HepG2 (cell line): ENCODE measurements around the gene ISCU. TPM values are rescaled to one million over a fixed set of nuclear protein-coding genes. Genes with fewer than 3 reads are reported as not detected.

Experiments
- CEBPB ChIP-seq: IDR thresholded peaks from 2 replicates; pipeline ENCODE4 v1.6.1; 2011; ENCODE audit warnings: low read depth, low read length, improper control_type of control experiment, borderline replicate concordance
- HMGA1 ChIP-seq: sonication (generic); formaldehyde crosslinking; conservative IDR thresholded peaks from 2 replicates; pipeline ENCODE4 v1.4.0; 2020; ENCODE audit warnings: missing genetic modification reagents
- HNF4A ChIP-seq: sonication (generic); formaldehyde crosslinking; IDR thresholded peaks from 2 replicates; pipeline ENCODE4 v1.4.0; 2020; ENCODE audit warnings: missing genetic modification reagents
- MTF1 ChIP-seq: sonication (generic); formaldehyde crosslinking; IDR thresholded peaks from 2 replicates; pipeline ENCODE4 v1.5.0; 2020; ENCODE audit warnings: missing genetic modification reagents
- NPAS2 ChIP-seq: sonication (generic); formaldehyde crosslinking; IDR thresholded peaks from 2 replicates; pipeline ENCODE4 v1.8.0; 2022; ENCODE audit warnings: mild to moderate bottlenecking, missing genetic modification reagents, borderline replicate concordance
- NR2F1 ChIP-seq, 2 experiments: fragments of 450-650 bp in 1 of 2; formaldehyde crosslinking in 1 of 2; IDR thresholded peaks; 2 replicates each; pipeline versions ENCODE4 v1.5.0 to v1.6.1; 2016 to 2020; ENCODE audit warnings: mild to moderate bottlenecking in 1 of 2, missing compliant biosample characterization in 1 of 2, missing genetic modification reagents in 1 of 2, moderate library complexity in 1 of 2
- NR3C1 ChIP-seq: sonication (generic); formaldehyde crosslinking; IDR thresholded peaks from 2 replicates; pipeline ENCODE4 v1.4.0; 2020; ENCODE audit warnings: missing genetic modification reagents
- SMYD3 ChIP-seq: sonication (generic); formaldehyde crosslinking; IDR thresholded peaks from 2 replicates; pipeline ENCODE4 v1.8.1; 2023; ENCODE audit warnings: mild to moderate bottlenecking, missing genetic modification reagents
- SUZ12 ChIP-seq: fragments of 150-350 bp; IDR thresholded peaks from 2 replicates; pipeline ENCODE4 v1.6.1; 2014; ENCODE audit warnings: low read depth, low read length
- ZFP36 ChIP-seq: fragments of 150-350 bp; IDR thresholded peaks from 2 replicates; pipeline ENCODE4 v1.6.1; 2018; ENCODE audit warnings: borderline replicate concordance, low read length, low read depth; ENCODE audit not compliant: partially characterized antibody
- ZNF317 ChIP-seq: sonication (generic); formaldehyde crosslinking; IDR thresholded peaks from 2 replicates; pipeline ENCODE4 v1.5.0; 2020; ENCODE audit warnings: mild to moderate bottlenecking, missing genetic modification reagents
- ZNF510 ChIP-seq: sonication (generic); formaldehyde crosslinking; IDR thresholded peaks from 2 replicates; pipeline ENCODE4 v1.4.0; 2020; ENCODE audit warnings: low read depth, mild to moderate bottlenecking, missing genetic modification reagents
- ZNF616 ChIP-seq: sonication (generic); formaldehyde crosslinking; IDR thresholded peaks from 2 replicates; pipeline ENCODE4 v1.5.0; 2020; ENCODE audit warnings: low read depth, mild to moderate bottlenecking, missing genetic modification reagents
- polyA plus RNA-seq, 8 experiments: library from polyadenylated mRNA; depleted of rRNA in 3 of 8; stranded (reverse) in 7 of 8; unstranded in 1 of 8; fragments of >200 nt; fragmentation: Illumina TruSeq in 4 of 8; extraction: Trizol in 4 of 8; gene quantifications; 2 replicates each; pipeline versions ENCODE4 v1.2.1 to v1.2.3, GENCODE V29; 2011 to 2016; ENCODE audit warnings: low read depth in 4 of 8, missing spikeins in 1 of 8, mixed read lengths in 1 of 8; ENCODE audit not compliant: insufficient read depth in 1 of 8
- total RNA-seq, 5 experiments: library from RNA; depleted of rRNA; stranded (reverse); fragments of >200 nt; fragmentation: Illumina TruSeq; extraction: Trizol; gene quantifications; 2 replicates each; pipeline ENCODE4 v1.2.3, GENCODE V29; 2016; ENCODE audit warnings: low read depth in 1 of 5
- TF ChIP-seq, protein P1 (sequence below): sonication (generic); formaldehyde crosslinking; IDR thresholded peaks from 2 replicates; pipeline ENCODE4 v1.5.0; 2020; ENCODE audit warnings: mild to moderate bottlenecking, missing genetic modification reagents, borderline replicate concordance
- TF ChIP-seq, protein P2 (sequence below): IDR thresholded peaks from 2 replicates; pipeline ENCODE4 v1.6.1; 2018; ENCODE audit warnings: missing genetic modification reagents, mild to moderate bottlenecking, missing compliant biosample characterization
- TF ChIP-seq, protein P3 (sequence below): sonication (generic); formaldehyde crosslinking; IDR thresholded peaks from 2 replicates; pipeline ENCODE4 v1.8.0; 2022; ENCODE audit warnings: missing genetic modification reagents, low read depth, mild to moderate bottlenecking, borderline replicate concordance
- TF ChIP-seq, protein P4 (sequence below): sonication (generic); formaldehyde crosslinking; IDR thresholded peaks from 2 replicates; pipeline ENCODE4 v1.8.0; 2022; ENCODE audit warnings: mild to moderate bottlenecking, missing genetic modification reagents, moderate library complexity
- TF ChIP-seq, protein P5 (sequence below): sonication (generic); formaldehyde crosslinking; IDR thresholded peaks from 2 replicates; pipeline ENCODE4 v1.4.0; 2020; ENCODE audit warnings: missing genetic modification reagents

Gene ISCU
- total and polyA plus RNA-seq, 2 of the 13 experiments (the other 11 are each of a cell fraction or from before 2014, with no cell fraction given), result 94.4 to 107 TPM

DNA sequence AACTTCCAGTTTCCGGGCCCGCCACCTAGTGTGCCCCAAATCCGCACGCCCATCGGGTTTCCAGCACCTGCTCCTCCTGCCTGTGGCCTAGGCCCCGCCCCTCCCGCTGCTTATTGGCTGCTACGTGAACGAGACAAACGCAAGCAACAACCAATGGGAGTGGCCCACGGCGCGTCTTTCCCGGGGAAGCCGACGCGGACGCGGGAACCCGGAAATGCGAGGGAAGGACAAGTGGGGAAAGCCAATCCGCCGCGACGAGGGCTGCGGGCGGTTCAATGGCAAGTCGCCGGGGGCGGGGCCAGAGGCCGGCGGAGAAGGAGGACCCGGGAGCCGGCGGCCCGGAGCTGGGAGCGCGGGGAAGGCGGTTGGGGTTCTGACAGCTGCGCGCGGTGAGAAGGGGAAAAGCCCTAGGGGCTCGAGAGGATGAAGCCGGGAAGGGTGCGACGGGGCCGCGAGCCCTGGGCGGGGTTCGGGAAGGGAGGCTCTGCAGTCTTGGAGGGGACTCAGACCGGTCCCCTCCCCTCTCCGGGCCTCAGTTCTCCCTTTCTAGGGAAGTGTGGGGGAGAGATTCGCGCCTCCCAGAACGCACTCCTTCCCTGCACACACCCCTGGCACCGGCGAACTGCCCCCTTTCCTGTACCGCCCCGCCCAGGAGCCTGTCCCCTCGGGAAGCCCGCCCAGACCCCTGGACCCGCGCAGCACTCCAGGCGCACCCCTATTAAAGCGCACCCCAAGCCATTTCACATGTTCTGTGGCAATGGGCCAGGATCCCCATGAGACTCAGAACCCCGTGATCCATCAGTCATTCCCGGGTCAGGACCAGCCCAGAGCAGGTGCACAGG lies 47.2 kb upstream of the ISCU start, which contains the start of gene FICD (continued):
- no peak for TF ChIP-seq MTF1 (CRISPR knock-in tag)
- TF ChIP-seq HNF4A, result no peak
- TF ChIP-seq, protein P1, sequence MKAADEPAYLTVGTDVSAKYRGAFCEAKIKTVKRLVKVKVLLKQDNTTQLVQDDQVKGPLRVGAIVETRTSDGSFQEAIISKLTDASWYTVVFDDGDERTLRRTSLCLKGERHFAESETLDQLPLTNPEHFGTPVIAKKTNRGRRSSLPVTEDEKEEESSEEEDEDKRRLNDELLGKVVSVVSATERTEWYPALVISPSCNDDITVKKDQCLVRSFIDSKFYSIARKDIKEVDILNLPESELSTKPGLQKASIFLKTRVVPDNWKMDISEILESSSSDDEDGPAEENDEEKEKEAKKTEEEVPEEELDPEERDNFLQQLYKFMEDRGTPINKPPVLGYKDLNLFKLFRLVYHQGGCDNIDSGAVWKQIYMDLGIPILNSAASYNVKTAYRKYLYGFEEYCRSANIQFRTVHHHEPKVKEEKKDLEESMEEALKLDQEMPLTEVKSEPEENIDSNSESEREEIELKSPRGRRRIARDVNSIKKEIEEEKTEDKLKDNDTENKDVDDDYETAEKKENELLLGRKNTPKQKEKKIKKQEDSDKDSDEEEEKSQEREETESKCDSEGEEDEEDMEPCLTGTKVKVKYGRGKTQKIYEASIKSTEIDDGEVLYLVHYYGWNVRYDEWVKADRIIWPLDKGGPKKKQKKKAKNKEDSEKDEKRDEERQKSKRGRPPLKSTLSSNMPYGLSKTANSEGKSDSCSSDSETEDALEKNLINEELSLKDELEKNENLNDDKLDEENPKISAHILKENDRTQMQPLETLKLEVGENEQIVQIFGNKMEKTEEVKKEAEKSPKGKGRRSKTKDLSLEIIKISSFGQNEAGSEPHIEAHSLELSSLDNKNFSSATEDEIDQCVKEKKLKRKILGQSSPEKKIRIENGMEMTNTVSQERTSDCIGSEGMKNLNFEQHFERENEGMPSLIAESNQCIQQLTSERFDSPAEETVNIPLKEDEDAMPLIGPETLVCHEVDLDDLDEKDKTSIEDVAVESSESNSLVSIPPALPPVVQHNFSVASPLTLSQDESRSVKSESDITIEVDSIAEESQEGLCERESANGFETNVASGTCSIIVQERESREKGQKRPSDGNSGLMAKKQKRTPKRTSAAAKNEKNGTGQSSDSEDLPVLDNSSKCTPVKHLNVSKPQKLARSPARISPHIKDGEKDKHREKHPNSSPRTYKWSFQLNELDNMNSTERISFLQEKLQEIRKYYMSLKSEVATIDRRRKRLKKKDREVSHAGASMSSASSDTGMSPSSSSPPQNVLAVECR (CRISPR knock-in tag), result peak; percentile 93
- TF ChIP-seq, protein P2, sequence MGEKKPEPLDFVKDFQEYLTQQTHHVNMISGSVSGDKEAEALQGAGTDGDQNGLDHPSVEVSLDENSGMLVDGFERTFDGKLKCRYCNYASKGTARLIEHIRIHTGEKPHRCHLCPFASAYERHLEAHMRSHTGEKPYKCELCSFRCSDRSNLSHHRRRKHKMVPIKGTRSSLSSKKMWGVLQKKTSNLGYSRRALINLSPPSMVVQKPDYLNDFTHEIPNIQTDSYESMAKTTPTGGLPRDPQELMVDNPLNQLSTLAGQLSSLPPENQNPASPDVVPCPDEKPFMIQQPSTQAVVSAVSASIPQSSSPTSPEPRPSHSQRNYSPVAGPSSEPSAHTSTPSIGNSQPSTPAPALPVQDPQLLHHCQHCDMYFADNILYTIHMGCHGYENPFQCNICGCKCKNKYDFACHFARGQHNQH (CRISPR knock-in tag), result peak; percentile 37; the same call in 1 of the 2 replicates
- TF ChIP-seq ZNF317 (CRISPR knock-in tag), result peak; percentile 96
- TF ChIP-seq, protein P3, sequence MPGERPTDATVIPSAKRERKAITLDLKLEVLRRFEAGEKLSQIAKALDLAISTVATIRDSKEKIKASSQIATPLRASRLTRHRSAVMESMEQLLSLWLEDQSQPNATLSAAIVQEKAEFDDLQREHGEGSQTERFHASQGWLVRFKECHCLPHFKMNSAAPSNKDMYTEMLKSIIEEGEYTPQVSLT (CRISPR knock-in tag), result no peak
- no peak for TF ChIP-seq ZFP36
- no peak for TF ChIP-seq NR3C1 (CRISPR knock-in tag)
- TF ChIP-seq HMGA1 (CRISPR knock-in tag), result no peak
- TF ChIP-seq NR2F1 (CRISPR knock-in tag; IDR thresholded peaks at IDR 0.05), result no peak
- TF ChIP-seq, protein P4, sequence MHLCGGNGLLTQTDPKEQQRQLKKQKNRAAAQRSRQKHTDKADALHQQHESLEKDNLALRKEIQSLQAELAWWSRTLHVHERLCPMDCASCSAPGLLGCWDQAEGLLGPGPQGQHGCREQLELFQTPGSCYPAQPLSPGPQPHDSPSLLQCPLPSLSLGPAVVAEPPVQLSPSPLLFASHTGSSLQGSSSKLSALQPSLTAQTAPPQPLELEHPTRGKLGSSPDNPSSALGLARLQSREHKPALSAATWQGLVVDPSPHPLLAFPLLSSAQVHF, result no peak
- 0 out of 2 replicates have a peak, but pooled peaks have one; percentile 66 for TF ChIP-seq ZNF510 (CRISPR knock-in tag)
- TF ChIP-seq, protein P5, sequence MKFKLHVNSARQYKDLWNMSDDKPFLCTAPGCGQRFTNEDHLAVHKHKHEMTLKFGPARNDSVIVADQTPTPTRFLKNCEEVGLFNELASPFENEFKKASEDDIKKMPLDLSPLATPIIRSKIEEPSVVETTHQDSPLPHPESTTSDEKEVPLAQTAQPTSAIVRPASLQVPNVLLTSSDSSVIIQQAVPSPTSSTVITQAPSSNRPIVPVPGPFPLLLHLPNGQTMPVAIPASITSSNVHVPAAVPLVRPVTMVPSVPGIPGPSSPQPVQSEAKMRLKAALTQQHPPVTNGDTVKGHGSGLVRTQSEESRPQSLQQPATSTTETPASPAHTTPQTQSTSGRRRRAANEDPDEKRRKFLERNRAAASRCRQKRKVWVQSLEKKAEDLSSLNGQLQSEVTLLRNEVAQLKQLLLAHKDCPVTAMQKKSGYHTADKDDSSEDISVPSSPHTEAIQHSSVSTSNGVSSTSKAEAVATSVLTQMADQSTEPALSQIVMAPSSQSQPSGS (CRISPR knock-in tag), result no peak
- TF ChIP-seq SMYD3 (CRISPR knock-in tag), result no peak
- TF ChIP-seq SUZ12, result no peak
- no peak for TF ChIP-seq ZNF616
- TF ChIP-seq NPAS2, result no peak
- no peak for TF ChIP-seq CEBPB
